Neural progenitor cell (in vitro differentiated cells): ENCODE data around the gene SLC4A4.

Experiments
- EZH2phosphoT487 ChIP-seq: fragments of 200-600 bp; sonication (generic); IDR thresholded peaks from 2 replicates; pipeline ENCODE4 v1.6.1; 2017; ENCODE audit warnings: antibody characterized with exemption
- TF ChIP-seq, protein P1 (sequence below): fragments of 200-600 bp; sonication (generic); IDR thresholded peaks from 2 replicates; pipeline ENCODE4 v1.5.1; 2017; ENCODE audit warnings: antibody characterized with exemption, mild to moderate bottlenecking

DNA sequence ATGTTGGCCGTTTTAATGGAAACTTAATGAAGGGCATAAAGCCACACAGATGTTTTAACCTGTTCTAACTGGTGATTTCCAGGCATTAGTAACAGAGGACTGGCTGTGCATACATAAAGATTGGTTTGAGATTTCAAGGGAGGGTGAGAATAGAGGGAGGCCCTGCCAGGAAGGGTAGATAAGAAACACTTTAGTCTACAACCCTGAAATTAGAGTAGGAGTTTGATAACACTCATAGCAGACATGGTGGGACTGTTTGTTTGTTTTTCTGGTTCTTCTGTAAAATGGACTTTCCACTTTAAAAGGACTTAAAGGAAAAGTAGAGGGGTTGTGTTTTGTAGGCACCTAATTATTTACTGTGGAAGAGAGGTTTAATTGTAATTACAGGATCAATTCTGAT is 16.2 kb downstream of the SLC4A4 start:
- TF ChIP-seq, protein P1, sequence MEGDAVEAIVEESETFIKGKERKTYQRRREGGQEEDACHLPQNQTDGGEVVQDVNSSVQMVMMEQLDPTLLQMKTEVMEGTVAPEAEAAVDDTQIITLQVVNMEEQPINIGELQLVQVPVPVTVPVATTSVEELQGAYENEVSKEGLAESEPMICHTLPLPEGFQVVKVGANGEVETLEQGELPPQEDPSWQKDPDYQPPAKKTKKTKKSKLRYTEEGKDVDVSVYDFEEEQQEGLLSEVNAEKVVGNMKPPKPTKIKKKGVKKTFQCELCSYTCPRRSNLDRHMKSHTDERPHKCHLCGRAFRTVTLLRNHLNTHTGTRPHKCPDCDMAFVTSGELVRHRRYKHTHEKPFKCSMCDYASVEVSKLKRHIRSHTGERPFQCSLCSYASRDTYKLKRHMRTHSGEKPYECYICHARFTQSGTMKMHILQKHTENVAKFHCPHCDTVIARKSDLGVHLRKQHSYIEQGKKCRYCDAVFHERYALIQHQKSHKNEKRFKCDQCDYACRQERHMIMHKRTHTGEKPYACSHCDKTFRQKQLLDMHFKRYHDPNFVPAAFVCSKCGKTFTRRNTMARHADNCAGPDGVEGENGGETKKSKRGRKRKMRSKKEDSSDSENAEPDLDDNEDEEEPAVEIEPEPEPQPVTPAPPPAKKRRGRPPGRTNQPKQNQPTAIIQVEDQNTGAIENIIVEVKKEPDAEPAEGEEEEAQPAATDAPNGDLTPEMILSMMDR = no peak
- TF ChIP-seq EZH2phosphoT487 = no peak
